Heart right ventricle (tissue), 16 donors: Measurements from ENCODE around the gene MUC13. TPM values are rescaled to one million over a fixed set of nuclear protein-coding genes. Genes with fewer than 3 reads are reported as not detected.
A peak's percentile ranks its signal among the peaks of the same experiment; 100 is the strongest.

ENCODE experiments used
- ATAC-seq, 8 donors: fragments of 200-7000 bp; cut with Tn5 transposase; one replicate each; pipeline ENCODE4 v1.9.1; 2020; ENCODE audit warnings: mild to moderate bottlenecking in 8 of 8, moderate library complexity in 8 of 8, moderate number of reproducible peaks in 1 of 8
- DNase-seq, 2 donors: peaks; one replicate each; pipeline ENCODE4 v3.0.0-alpha.2; 2020
- H3K27ac ChIP-seq, 10 donors: fragments of 200-600 bp; sonication (generic) in 2 of 10; one replicate each; pipeline versions ENCODE4 v1.5.0 to v1.8.0; 2020 to 2022; ENCODE audit warnings: mild to moderate bottlenecking in 3 of 10
- H3K27me3 ChIP-seq, 7 donors: fragments of 200-600 bp; one replicate each; pipeline ENCODE4 v1.8.0; 2021 to 2022; ENCODE audit warnings: mild to moderate bottlenecking in 2 of 7
- H3K36me3 ChIP-seq, 9 donors: fragments of 200-600 bp; sonication (generic) in 1 of 9; one replicate each; pipeline versions ENCODE4 v1.5.0 to v1.8.0; 2020 to 2022; ENCODE audit warnings: mild to moderate bottlenecking in 2 of 9
- H3K4me1 ChIP-seq, 9 donors: fragments of 200-600 bp; sonication (generic) in 1 of 9; one replicate each; pipeline versions ENCODE4 v1.5.0 to v1.8.0; 2020 to 2022; ENCODE audit warnings: mild to moderate bottlenecking in 4 of 9
- H3K4me3 ChIP-seq, 10 donors: fragments of 200-600 bp; sonication (generic) in 2 of 10; one replicate each; pipeline versions ENCODE4 v1.5.0 to v1.8.0; 2020 to 2022; ENCODE audit warnings: mild to moderate bottlenecking in 7 of 10, moderate library complexity in 2 of 10
- H3K9me3 ChIP-seq, 11 donors: fragments of 200-600 bp in 10 of 11; sonication (generic) in 2 of 11; one replicate each; pipeline versions ENCODE4 v1.5.0 to v1.8.0; 2013 to 2022; ENCODE audit warnings: mild to moderate bottlenecking in 2 of 11, control low read depth in 1 of 11, moderate library complexity in 1 of 11
- CTCF ChIP-seq, 9 donors: fragments of 200-600 bp; sonication (generic) in 2 of 9; IDR thresholded peaks; one replicate each; pipeline versions ENCODE4 v1.5.0 to v1.8.0; 2021 to 2022; ENCODE audit warnings: antibody characterized with exemption in 9 of 9, mild to moderate bottlenecking in 5 of 9, moderate library complexity in 1 of 9
- WGBS, 2 donors: extraction: QIAGEN DNeasy Blood & Tissue Kit; methylation state at CpG; one replicate each; pipeline ENCODE4 v1.1.7; 2013; ENCODE audit warnings: inconsistent platforms in 1 of 2; 5-methylcytosine and 5-hydroxymethylcytosine counted together
- intact Hi-C, 10 donors: fragments of 100-400 bp; cut with DNase I; formaldehyde crosslinking; loops; one replicate each; pipeline versions ENCODE4 v1.11.1 to v1.14.2; 2022
- long read RNA-seq, 3 donors: library from polyadenylated mRNA; unstranded; transcript quantifications; one replicate each; pipeline ENCODE4 v2.0.0, GENCODE V29; 2020 to 2021
- polyA plus RNA-seq, 2 donors: library from polyadenylated mRNA; stranded (reverse); fragments of 200-250 nt; gene quantifications; one replicate each; pipeline ENCODE4 v1.2.3, GENCODE V29; 2013
- total RNA-seq, 10 donors: library from RNA; stranded (reverse); fragmentation: NEBNext Ultra II Directional in 3 of 10; extraction: Animal tissue kit (Norgen Biotek cat#: 25700) in 3 of 10; gene quantifications; one replicate each; pipeline versions ENCODE4 v1.2.1 to v1.2.4, GENCODE V29; 2021 to 2023
- donor health status: Arrhythmogenic right ventricular cardiomyopathy.
- donor health status: ischemic (EF 13 %, LVEDD 7.1; RV severe dilation, severe dysfunction).
- donor health status: healthy with polysubstance abuse.
- donor health status: DM: no; HTN: yes; CAD: no.
- donor health status: DM: no; HTN: no; CAD: no.
- donor health status: ischemic (EF 25% LVEDD 6.9; RV normal size, moderate dysfunction).
- donor health status: ischemic (EF 25% LVEDD 5.7; RV mildly dilated, moderate dysfunction).
- donor health status: healthy.
- donor health status: DM: yes; HTN: yes; CAD: no.
- donor health status: Ischemic cardiomyopathy.
- donor health status: ischemic (EF 35%, LVEDD 5.7; RV mildly dilated, moderate dysfunction).
- donor health status: nonischemic (EF 11% LVEDD 7.7; RV severe dilation, severe dysfunction).
- donor health status: DM: yes; HTN: yes; CAD: no.
- donor health status: PGD.
- donor health status: ischemic (EF 29% LVEDD 5.4; RV normal size, mild dysfunction).
- donor health status: nonischemic (EF 23%, LVEDD 6.1; RV moderate dilation, normal function).

MUC13 gene
- total RNA-seq, result under 1 TPM in 2 of 10 donors, not detected in 8; 0.37 to 0.41 TPM
- polyA plus RNA-seq, result under 1 TPM in 1 of 2 donors, not detected in 1; 0.03 TPM
- long read RNA-seq, donor 1, result 0 reads
- long read RNA-seq, donor 2, result 0 reads
- long read RNA-seq, donor 3, result 0 reads

- Histone ChIP-seq H3K27ac (no peak within 1 kb of the TSS), H3K36me3 (no peaks in the 10 kb centered on the region), H3K9me3 (peaks cover 0 to 6% (median 0%) of the 10 kb centered on the region in 11 donors), H3K4me3 (no peak within 1 kb of the TSS), H3K4me1 (no peaks in the 10 kb centered on the region), H3K27me3 (no peaks in the 10 kb centered on the region)
- intact Hi-C loops, result loop anchor here in 2 of 10 donors (5.0 to 10.0 kb wide), 4 partner anchors 50 to 503 kb away; no protein-coding TSS in a partner anchor
- TF ChIP-seq CTCF (IDR thresholded peaks at IDR 0.05), result no peak
- DNase-seq (no peak), ATAC-seq (no peak)
- WGBS, 2 donors, result 87 to 89% methylated on average over 5 of the region's 5 CpGs
Observed at GRCh38 chr3:124934577-124934976, at the start of gene MUC13. TSS of gene MUC13 (minus strand) at chr3:124934751. CDS start at chr3:124934712, 39 bp downstream.

- H3K9me3 ChIP-seq, result no peaks in the 10 kb centered on the region
- peak in 1 of 8 donors; percentile 24 for ATAC-seq
- intact Hi-C loops, result loop anchor here in 3 of 10 donors (5.0 to 10.0 kb wide), 3 partner anchors 46 to 452 kb away; partner anchors contain the start of gene MUC13 (in 1 of the 3)
- peak overlapping the region in 3 of 10 donors; percentile 30 to 74 (median 73) for H3K27ac ChIP-seq
- DNase-seq, result no peak
- H3K4me1 ChIP-seq, result peaks cover 2 to 50% (median 45%) of the 10 kb centered on the region in 9 donors
- H3K4me3 ChIP-seq, result no peak overlapping the region
- no peak for TF ChIP-seq CTCF (IDR thresholded peaks at IDR 0.05)
- no peaks in the 10 kb centered on the region for H3K27me3 ChIP-seq
- 75 to 91% methylated on average over 2 of the region's 2 CpGs for WGBS, 2 donors
- peaks cover 0 to 100% (median 15%) of the 10 kb centered on the region in 9 donors for H3K36me3 ChIP-seq
Observed at GRCh38 chr3:124982855-124983254, 48.3 kb upstream of the MUC13 start.

GRCh38 chr3:124981472-124981871 is 46.9 kb upstream of the MUC13 start:
- DNase-seq, result no peak
- Histone ChIP-seq H3K4me1 (peaks cover 0 to 40% (median 36%) of the 10 kb centered on the region in 9 donors), H3K27me3 (no peaks in the 10 kb centered on the region), H3K9me3 (no peaks in the 10 kb centered on the region), H3K4me3 (no peak overlapping the region), H3K27ac (no peak overlapping the region), H3K36me3 (peaks cover 0 to 100% (median 24%) of the 10 kb centered on the region in 9 donors)
- WGBS, 2 donors, result 59 to 72% methylated on average over 5 of the region's 5 CpGs
- TF ChIP-seq CTCF (IDR thresholded peaks at IDR 0.05), result no peak
- ATAC-seq, result no peak
- intact Hi-C loops, result loop anchor here in 3 of 10 donors (5.0 to 10.0 kb wide), 3 partner anchors 44 to 453 kb away; partner anchors contain the start of gene MUC13 (in 1 of the 3)

GRCh38 chr3:124978627-124979026 is 44.1 kb upstream of the MUC13 start:
- TF ChIP-seq CTCF (IDR thresholded peaks at IDR 0.05), result no peak
- no peaks in the 10 kb centered on the region for H3K9me3 ChIP-seq
- intact Hi-C loops, result no loop called here
- H3K4me3 ChIP-seq, result no peak overlapping the region
- 98 to 99% methylated on average over 7 of the region's 7 CpGs for WGBS, 2 donors
- DNase-seq (no peak), ATAC-seq (no peak)
- H3K27me3 ChIP-seq, result no peaks in the 10 kb centered on the region
- no peak overlapping the region for H3K27ac ChIP-seq
- H3K36me3 ChIP-seq, result peaks cover 0 to 100% (median 34%) of the 10 kb centered on the region in 9 donors
- H3K4me1 ChIP-seq, result peaks cover 0 to 12% (median 10%) of the 10 kb centered on the region in 9 donors
